ENCODE measurements around the gene HS6ST1. TPM values are rescaled to one million over a fixed set of nuclear protein-coding genes. Genes with fewer than 3 reads are reported as not detected.

The HS6ST1 gene
- total and polyA plus RNA-seq, 2 of the 4 experiments (the other 2 are of a cell fraction), result 29.9 to 36.9 TPM

DNA sequence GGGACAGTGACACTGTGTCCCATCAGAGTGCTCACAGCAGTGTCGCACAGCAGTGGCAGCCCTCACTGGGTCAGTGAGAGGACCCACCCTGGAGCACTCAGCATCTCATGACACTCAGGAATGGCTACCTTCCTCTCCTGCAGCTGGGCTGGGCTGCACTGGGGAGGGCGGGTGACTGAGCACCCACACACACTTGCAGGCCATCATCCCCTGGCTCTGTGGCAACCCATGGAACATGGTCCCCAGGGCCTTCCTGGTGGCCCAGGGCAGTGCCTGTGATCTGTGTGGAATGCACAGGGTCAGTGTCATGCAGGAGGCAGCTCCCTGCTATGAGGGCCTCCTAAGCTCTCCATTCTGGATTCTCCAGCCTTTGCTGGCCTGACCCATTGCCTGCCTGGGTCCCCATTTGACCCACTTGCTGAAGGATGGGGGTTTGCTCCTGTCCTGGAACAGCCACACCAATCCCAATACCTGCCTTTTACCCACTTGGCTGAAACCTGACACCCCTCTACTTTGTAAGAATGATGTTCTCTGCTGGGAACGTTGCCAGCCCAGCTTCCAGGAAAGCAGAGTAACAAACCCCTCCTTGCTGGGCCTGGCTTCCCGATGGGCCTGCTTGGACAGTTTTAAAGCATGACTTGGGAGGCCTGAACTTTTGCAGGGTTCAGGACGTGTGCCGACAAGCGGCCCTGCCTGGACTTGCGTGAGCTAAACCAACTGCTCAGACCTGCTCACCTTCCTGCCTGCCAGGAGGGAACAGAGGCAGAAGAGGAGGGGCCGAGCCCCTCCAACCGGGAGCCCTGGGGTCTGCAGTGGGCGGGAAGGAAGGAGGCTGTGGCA, 13.7 kb downstream of the HS6ST1 start:
- intact Hi-C loops (cut with micrococcal nuclease), result no loop called here
- POLR2A ChIA-PET (ENCODE audit: unreplicated experiment), result interaction anchor here (0.7 to 1.0 kb wide), 3 partner anchors 11 to 1873 kb away, joined by 3 read pairs; no protein-coding TSS in a partner anchor
- peak overlapping the region; percentile 36 for H2AFZ ChIP-seq (replicated peaks; ENCODE audit: low read length, poor library complexity)
- peak overlapping the region; percentile 99 for H4K91ac ChIP-seq (ENCODE audit: insufficient read depth, low read depth, low read length)
- dilution Hi-C loops (cut with HindIII; ENCODE audit: low sequenced_read_pairs, unreplicated experiment), result no loop called here
- peaks cover 81% of the 10 kb centered on the region for H3K4me1 ChIP-seq (ENCODE audit: control insufficient read depth, insufficient read depth, low read length)
- H2AK9ac ChIP-seq (replicated peaks; ENCODE audit: low read depth, low read length, poor library complexity), result peak overlapping the region; percentile 57
- peak; percentile 98 for DNase-seq
- H3K36me3 ChIP-seq (ENCODE audit: control insufficient read depth, insufficient read depth, low read length), result peaks cover 43% of the 10 kb centered on the region
- peak overlapping the region; percentile 81 for H2BK20ac ChIP-seq (ENCODE audit: low read depth, low read length)
- H3K9me3 ChIP-seq (ENCODE audit: control insufficient read depth, insufficient read depth, low read length), result no peaks in the 10 kb centered on the region
- H3K18ac ChIP-seq (ENCODE audit: low read depth, low read length), result peak overlapping the region; percentile 87
- peak overlapping the region; percentile 99 for H2BK5ac ChIP-seq (ENCODE audit: low read depth, low read length, poor library complexity, severe bottlenecking)
- peak overlapping the region; percentile 47 for H3K4me2 ChIP-seq (ENCODE audit: low read depth, low read length)
- peak overlapping the region; percentile 93; the same call in 1 of the 2 replicates for H3K56ac ChIP-seq (ENCODE audit: extremely low read depth, insufficient read depth, low read length)
- no TSS peak for BruUV-seq (replicated peaks)
- peak overlapping the region; percentile 95 for H3K27ac ChIP-seq (ENCODE audit: insufficient read depth, low read length)
- CTCF ChIA-PET, result interaction anchor here (0.6 to 1.8 kb wide), 3 partner anchors 12 to 133 kb away, joined by 3 to 5 read pairs (median 5); no protein-coding TSS in a partner anchor
- H2BK15ac ChIP-seq (ENCODE audit: low read depth, low read length), result peak overlapping the region; percentile 61; the same call in 2 of the 3 replicates
- in situ Hi-C loops (cut with MboI; ENCODE audit: low sequenced_read_pairs), result loop anchor here (5.0 to 25.0 kb wide), 2 partner anchors 123 to 418 kb away; partner anchors contain the start of gene AMMECR1L
- peak overlapping the region; percentile 88 for H4K5ac ChIP-seq (ENCODE audit: low read depth, low read length)
- H4K20me1 ChIP-seq (ENCODE audit: insufficient read depth, low read length), result peaks cover 67% of the 10 kb centered on the region
- peak overlapping the region; percentile 89 to 95 for H4K8ac ChIP-seq (ENCODE audit: low read depth in 2 of 2, low read length in 2 of 2)
- peak overlapping the region; percentile 92 for H2AK5ac ChIP-seq (ENCODE audit: low read depth, low read length)
- ATAC-seq (ENCODE audit: low read depth), result peak; percentile 30
- no peaks in the 10 kb centered on the region for H3K27me3 ChIP-seq (ENCODE audit: control insufficient read depth, insufficient read depth, low read length)
- H3K9ac ChIP-seq (ENCODE audit: low read depth, low read length), result peak overlapping the region; percentile 80
- H3K9me1 ChIP-seq (ENCODE audit: insufficient read depth, low read length), result peaks cover 68% of the 10 kb centered on the region
- H3K4ac ChIP-seq (ENCODE audit: low read depth, low read length), result peak overlapping the region; percentile 99
- no peak overlapping the region for H3K4me3 ChIP-seq (ENCODE audit: insufficient read depth, low read depth, low read length)
- TF ChIP-seq RAD21 (IDR thresholded peaks at IDR 0.05; ENCODE audit: low read length), result peak; percentile 5; the same call in 1 of the 2 replicates
- no peak; the same call in 1 of the 2 replicates for TF ChIP-seq MAZ (IDR thresholded peaks at IDR 0.05; ENCODE audit: borderline replicate concordance, low read depth, low read length)
- TF ChIP-seq, protein P1, sequence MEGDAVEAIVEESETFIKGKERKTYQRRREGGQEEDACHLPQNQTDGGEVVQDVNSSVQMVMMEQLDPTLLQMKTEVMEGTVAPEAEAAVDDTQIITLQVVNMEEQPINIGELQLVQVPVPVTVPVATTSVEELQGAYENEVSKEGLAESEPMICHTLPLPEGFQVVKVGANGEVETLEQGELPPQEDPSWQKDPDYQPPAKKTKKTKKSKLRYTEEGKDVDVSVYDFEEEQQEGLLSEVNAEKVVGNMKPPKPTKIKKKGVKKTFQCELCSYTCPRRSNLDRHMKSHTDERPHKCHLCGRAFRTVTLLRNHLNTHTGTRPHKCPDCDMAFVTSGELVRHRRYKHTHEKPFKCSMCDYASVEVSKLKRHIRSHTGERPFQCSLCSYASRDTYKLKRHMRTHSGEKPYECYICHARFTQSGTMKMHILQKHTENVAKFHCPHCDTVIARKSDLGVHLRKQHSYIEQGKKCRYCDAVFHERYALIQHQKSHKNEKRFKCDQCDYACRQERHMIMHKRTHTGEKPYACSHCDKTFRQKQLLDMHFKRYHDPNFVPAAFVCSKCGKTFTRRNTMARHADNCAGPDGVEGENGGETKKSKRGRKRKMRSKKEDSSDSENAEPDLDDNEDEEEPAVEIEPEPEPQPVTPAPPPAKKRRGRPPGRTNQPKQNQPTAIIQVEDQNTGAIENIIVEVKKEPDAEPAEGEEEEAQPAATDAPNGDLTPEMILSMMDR (conservative IDR thresholded peaks at IDR 0.05; ENCODE audit: low read depth, low read length), result 0 out of 2 replicates have a peak, but pooled peaks have one; percentile 8
- TF ChIP-seq MXI1 (IDR thresholded peaks at IDR 0.05; ENCODE audit: borderline replicate concordance, low read depth, low read length), result peak; percentile 67; the same call in 1 of the 2 replicates
- H3K23ac ChIP-seq (ENCODE audit: low read depth, low read length), result peak overlapping the region; percentile 92
- H2BK120ac ChIP-seq (ENCODE audit: low read depth, low read length), result peak overlapping the region; percentile 99
- peaks cover 47 to 92% of the 10 kb centered on the region in 2 experiments for H3K79me1 ChIP-seq (ENCODE audit: low read depth in 1 of 2, low read length in 2 of 2)
- WGBS, 2 experiments (ENCODE audit: extremely low coverage in 2 of 2, insufficient read length in 1 of 2), result 0% methylated on average over 1 of the region's 11 CpGs; no CpG with 5 or more reads in 1 of the 2 experiments
- peak overlapping the region; percentile 89 for H3K14ac ChIP-seq (replicated peaks; ENCODE audit: low read depth, low read length)

Measured in IMR-90 (cell line).